OCI-LY3 (cell line): Measurements from ENCODE around the gene LINGO1.

Source experiments
- H2AFZ ChIP-seq: fragments of 200-600, 300-600 bp; shearing (Covaris generic); 2 replicates; pipeline ENCODE4 v1.6.0; 2014; ENCODE audit warnings: antibody characterized with exemption, low read depth, low read length
- H3K27ac ChIP-seq: fragments of 200-600, 300-600 bp; sonication (generic); 2 replicates; pipeline ENCODE4 v1.5.1; 2014; ENCODE audit warnings: mild to moderate bottlenecking, low read length, moderate library complexity, mixed read lengths
- H3K27me3 ChIP-seq: fragments of 200-600, 300-600 bp; sonication (generic); 2 replicates; pipeline ENCODE4 v1.6.1; 2014; ENCODE audit warnings: low read depth, low read length, mixed read lengths
- H3K36me3 ChIP-seq: fragments of 200-600, 300-600 bp; sonication (generic); replicated peaks from 2 replicates; pipeline ENCODE3; 2014; ENCODE audit warnings: low read depth, low read length, mixed read lengths
- H3K4me1 ChIP-seq: fragments of 300-600, 200-600 bp; sonication (generic); 2 replicates; pipeline ENCODE4 v1.6.1; 2014; ENCODE audit warnings: low read length, mixed read lengths
- H3K4me2 ChIP-seq: fragments of 200-600, 300-600 bp; sonication (generic); 2 replicates; pipeline ENCODE4 v1.6.1; 2014; ENCODE audit warnings: low read length, mixed read lengths
- H3K4me3 ChIP-seq: fragments of 300-600, 200-600 bp; sonication (generic); 2 replicates; pipeline ENCODE4 v1.5.1; 2014; ENCODE audit warnings: antibody characterized with exemption, mild to moderate bottlenecking, low read length, moderate library complexity
- H3K79me2 ChIP-seq: fragments of 300-600, 200-600 bp; shearing (Covaris generic); 2 replicates; pipeline ENCODE4 v1.6.1; 2014; ENCODE audit warnings: mild to moderate bottlenecking, low read length, mixed read lengths
- H3K9ac ChIP-seq: fragments of 300-600, 200-600 bp; shearing (Covaris generic); 2 replicates; pipeline ENCODE4 v1.6.0; 2014; ENCODE audit warnings: mild to moderate bottlenecking, low read length, moderate library complexity
- H3K9me3 ChIP-seq: fragments of 200-600, 300-600 bp; shearing (Covaris generic); 2 replicates; pipeline ENCODE4 v1.6.1; 2014; ENCODE audit warnings: low read length, mixed read lengths; ENCODE audit not compliant: insufficient read depth
- H4K20me1 ChIP-seq: fragments of 200-600, 300-600 bp; sonication (generic); 2 replicates; pipeline ENCODE4 v1.6.1; 2016; ENCODE audit warnings: low read length, mixed read lengths; ENCODE audit not compliant: insufficient read depth
- CTCF ChIP-seq: fragments of 200-600, 300-600 bp; sonication (generic); IDR thresholded peaks from 2 replicates; pipeline ENCODE4 v1.5.1; 2014; ENCODE audit warnings: antibody characterized with exemption, low read length, low read depth
- EZH2phosphoT487 ChIP-seq: fragments of 200-600 bp; shearing (Covaris generic); IDR thresholded peaks from 2 replicates; pipeline ENCODE4 v1.6.1; 2018; ENCODE audit warnings: antibody characterized with exemption, mixed run types, low read depth

The LINGO1 gene

DNA sequence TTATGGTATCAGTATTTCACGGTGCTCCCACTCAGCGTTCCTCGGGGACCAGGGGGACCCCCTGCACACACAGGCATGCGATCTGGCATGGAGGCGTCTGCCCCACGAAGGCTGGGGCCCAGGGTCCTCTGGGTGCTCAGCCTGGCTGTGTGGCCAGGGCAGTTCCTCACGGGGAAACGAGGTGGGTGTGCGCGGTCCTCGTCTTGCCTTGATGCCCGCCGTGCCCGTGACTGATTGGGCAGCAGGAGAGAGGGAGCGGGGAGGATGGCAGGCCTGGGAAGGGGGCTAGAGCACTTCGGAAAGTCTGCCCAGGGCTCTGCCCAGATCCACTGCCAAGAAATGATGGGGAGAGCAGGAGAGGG is 10.9 kb downstream of the LINGO1 start:
- H3K4me2 ChIP-seq = no peak overlapping the region
- H3K27ac ChIP-seq = no peak overlapping the region
- no peaks in the 10 kb centered on the region for H3K27me3 ChIP-seq
- TF ChIP-seq EZH2phosphoT487 = no peak
- TF ChIP-seq CTCF = no peak
- no peak overlapping the region for H3K9ac ChIP-seq
- H3K4me3 ChIP-seq = no peak overlapping the region
- peaks cover 5% of the 10 kb centered on the region; the same call in 1 of the 2 replicates for H3K4me1 ChIP-seq
- no peaks in the 10 kb centered on the region for H3K36me3 ChIP-seq
- H3K9me3 ChIP-seq = no peaks in the 10 kb centered on the region
- no peak overlapping the region for H2AFZ ChIP-seq
- no peaks in the 10 kb centered on the region for H4K20me1 ChIP-seq
- no peaks in the 10 kb centered on the region for H3K79me2 ChIP-seq

GRCh38 chr15:77620960-77621647 is 11.6 kb downstream of the LINGO1 start:
- H3K27me3 ChIP-seq = no peaks in the 10 kb centered on the region
- H3K79me2 ChIP-seq = no peaks in the 10 kb centered on the region
- no peak overlapping the region for H2AFZ ChIP-seq
- H4K20me1 ChIP-seq = no peaks in the 10 kb centered on the region
- H3K4me2 ChIP-seq = no peak overlapping the region
- no peak overlapping the region for H3K9ac ChIP-seq
- H3K4me3 ChIP-seq = no peak overlapping the region
- peaks cover 5% of the 10 kb centered on the region; the same call in 1 of the 2 replicates for H3K4me1 ChIP-seq
- H3K9me3 ChIP-seq = no peaks in the 10 kb centered on the region
- no peaks in the 10 kb centered on the region for H3K36me3 ChIP-seq
- TF ChIP-seq CTCF (no peak), EZH2phosphoT487 (no peak)
- no peak overlapping the region for H3K27ac ChIP-seq

GRCh38 chr15:77620297-77620696 is 12.4 kb downstream of the LINGO1 start:
- Histone ChIP-seq H3K9ac (no peak overlapping the region), H3K27ac (no peak overlapping the region), H3K4me1 (peaks cover 5% of the 10 kb centered on the region; the same call in 1 of the 2 replicates), H4K20me1 (no peaks in the 10 kb centered on the region), H3K9me3 (no peaks in the 10 kb centered on the region), H3K27me3 (no peaks in the 10 kb centered on the region), H3K4me3 (no peak overlapping the region), H2AFZ (no peak overlapping the region), H3K79me2 (no peaks in the 10 kb centered on the region), H3K4me2 (no peak overlapping the region), H3K36me3 (no peaks in the 10 kb centered on the region)
- TF ChIP-seq CTCF (no peak), EZH2phosphoT487 (no peak)

- Histone ChIP-seq H3K4me2 (no peak overlapping the region), H3K27ac (no peak overlapping the region), H4K20me1 (no peaks in the 10 kb centered on the region), H3K27me3 (no peaks in the 10 kb centered on the region), H2AFZ (no peak overlapping the region), H3K36me3 (no peaks in the 10 kb centered on the region), H3K9me3 (no peaks in the 10 kb centered on the region), H3K4me1 (peaks cover 5% of the 10 kb centered on the region; the same call in 1 of the 2 replicates), H3K4me3 (no peak overlapping the region), H3K9ac (no peak overlapping the region), H3K79me2 (no peaks in the 10 kb centered on the region)
- no peak for TF ChIP-seq CTCF
- no peak for TF ChIP-seq EZH2phosphoT487
These were observed 12.8 kb downstream of the LINGO1 start for GRCh38 chr15:77619883-77620282.
